HEK293 (cell line): ENCODE measurements around the gene OBP2B.
"Not testable (repeated sequence)": the region's sequence is repeated elsewhere in the genome, so short reads cannot be mapped to it uniquely, and the experiment has no call there.

Experiments
- CTCF ChIA-PET: fragments of 350-600 bp; formaldehyde crosslinking; extraction: SDS; loops from one replicate; lab custom pipeline; 2021; ENCODE audit warnings: antibody characterized with exemption; lab: Yijun Ruan, JAX
- POLR2A ChIA-PET: fragments of 300-600 bp; formaldehyde crosslinking; extraction: SDS; loops from one replicate; lab custom pipeline; 2020; ENCODE audit warnings: antibody characterized with exemption, inconsistent platforms; lab: Yijun Ruan, JAX
- H3K27ac ChIP-seq: fragments of 200-500 bp; sonication (Bioruptor generic); 2 replicates; pipeline ENCODE4 v1.5.1; 2014; ENCODE audit warnings: low read depth, low read length, control low read depth, inconsistent platforms; ENCODE audit errors: extremely low read depth
- H3K36me3 ChIP-seq, 2 experiments: fragments of 200-500 bp in 1 of 2; sonication (Bioruptor generic) in 1 of 2; 1 replicate in 1 of 2; 2 replicates in 1 of 2; pipeline ENCODE4 v1.5.1; 2014 to 2017; ENCODE audit warnings: inconsistent platforms in 2 of 2, low read length in 2 of 2; ENCODE audit not compliant: control insufficient read depth in 2 of 2, insufficient read depth in 1 of 2
- H3K4me1 ChIP-seq: fragments of 200-500 bp; sonication (Bioruptor generic); 2 replicates; pipeline ENCODE4 v1.5.1; 2014; ENCODE audit warnings: mild to moderate bottlenecking, low read length, inconsistent platforms; ENCODE audit not compliant: control insufficient read depth, insufficient read depth
- H3K4me3 ChIP-seq: 2 replicates; pipeline ENCODE4 v1.5.1; 2011; ENCODE audit warnings: low read depth, mild to moderate bottlenecking, control low read depth, low read length, moderate library complexity
- H3K9me3 ChIP-seq: fragments of 200-500 bp; sonication (Bioruptor generic); 2 replicates; pipeline ENCODE4 v1.5.1; 2014; ENCODE audit warnings: low read depth, low read length, inconsistent platforms; ENCODE audit not compliant: control insufficient read depth, insufficient read depth
- FEZF1 ChIP-seq: fragments of 450-650 bp; formaldehyde crosslinking; IDR thresholded peaks from 2 replicates; pipeline ENCODE4 v1.5.1; 2016; ENCODE audit warnings: missing biosample characterization, missing genetic modification characterization
- GFI1B ChIP-seq: fragments of 450-650 bp; formaldehyde crosslinking; IDR thresholded peaks from 2 replicates; pipeline ENCODE4 v1.5.1; 2016; ENCODE audit warnings: missing biosample characterization, missing genetic modification characterization
- GLI4 ChIP-seq: fragments of 450-650 bp; formaldehyde crosslinking; IDR thresholded peaks from 2 replicates; pipeline ENCODE4 v1.5.1; 2016; ENCODE audit warnings: missing biosample characterization, missing genetic modification characterization
- HOXD13 ChIP-seq: sonication (generic); formaldehyde crosslinking; IDR thresholded peaks from 2 replicates; pipeline ENCODE4 v1.8.0; 2022; ENCODE audit warnings: missing genetic modification reagents, borderline replicate concordance
- IKZF3 ChIP-seq: fragments of 450-650 bp; IDR thresholded peaks from 2 replicates; pipeline ENCODE4 v1.5.0; 2018; ENCODE audit warnings: missing biosample characterization, mild to moderate bottlenecking, missing genetic modification characterization, moderate library complexity
- KLF16 ChIP-seq: fragments of 450-650 bp; formaldehyde crosslinking; IDR thresholded peaks from 2 replicates; pipeline ENCODE4 v1.5.1; 2017; ENCODE audit warnings: missing biosample characterization, missing genetic modification characterization
- KLF7 ChIP-seq: fragments of 450-650 bp; formaldehyde crosslinking; IDR thresholded peaks from 2 replicates; pipeline ENCODE4 v1.5.1; 2016; ENCODE audit warnings: missing biosample characterization, missing genetic modification characterization, borderline replicate concordance
- KLF8 ChIP-seq: fragments of 450-650 bp; formaldehyde crosslinking; IDR thresholded peaks from 2 replicates; pipeline ENCODE4 v1.5.1; 2016; ENCODE audit warnings: missing biosample characterization, missing genetic modification characterization
- SALL2 ChIP-seq: fragments of 450-650 bp; formaldehyde crosslinking; IDR thresholded peaks from 2 replicates; pipeline ENCODE4 v1.5.0; 2017; ENCODE audit warnings: missing biosample characterization, mild to moderate bottlenecking, missing genetic modification characterization, borderline replicate concordance
- WT1 ChIP-seq: fragments of 450-650 bp; formaldehyde crosslinking; IDR thresholded peaks from 2 replicates; pipeline ENCODE4 v1.5.1; 2016; ENCODE audit warnings: missing biosample characterization, missing genetic modification characterization
- YY1 ChIP-seq: fragments of 450-650 bp; formaldehyde crosslinking; IDR thresholded peaks from 2 replicates; pipeline ENCODE4 v1.5.1; 2018; ENCODE audit warnings: missing biosample characterization, missing genetic modification characterization
- ZNF10 ChIP-seq: fragments of 450-650 bp; formaldehyde crosslinking; IDR thresholded peaks from 2 replicates; pipeline ENCODE4 v1.5.1; 2017; ENCODE audit warnings: missing biosample characterization, missing genetic modification characterization
- ZNF146 ChIP-seq: fragments of 450-650 bp; formaldehyde crosslinking; IDR thresholded peaks from 2 replicates; pipeline ENCODE4 v1.5.1; 2016; ENCODE audit warnings: missing biosample characterization, missing genetic modification characterization
- ZNF19 ChIP-seq: fragments of 450-650 bp; formaldehyde crosslinking; IDR thresholded peaks from 2 replicates; pipeline ENCODE4; 2016; ENCODE audit warnings: missing biosample characterization, missing genetic modification characterization, low read depth
- ZNF202 ChIP-seq: fragments of 450-650 bp; formaldehyde crosslinking; IDR thresholded peaks from 2 replicates; pipeline ENCODE4 v1.5.1; 2016; ENCODE audit warnings: missing biosample characterization, missing genetic modification characterization, borderline replicate concordance
- ZNF211 ChIP-seq: fragments of 450-650 bp; formaldehyde crosslinking; IDR thresholded peaks from 2 replicates; pipeline ENCODE4 v1.5.1; 2016; ENCODE audit warnings: low read depth, missing biosample characterization, missing genetic modification characterization
- ZNF341 ChIP-seq: fragments of 450-650 bp; formaldehyde crosslinking; IDR thresholded peaks from 2 replicates; pipeline ENCODE4; 2016; ENCODE audit warnings: low read depth, missing biosample characterization, missing genetic modification characterization
- ZNF416 ChIP-seq: fragments of 450-650 bp; formaldehyde crosslinking; IDR thresholded peaks from 2 replicates; pipeline ENCODE4 v1.5.1; 2016; ENCODE audit warnings: missing biosample characterization, missing genetic modification characterization
- ZNF555 ChIP-seq: fragments of 450-650 bp; formaldehyde crosslinking; conservative IDR thresholded peaks from 2 replicates; pipeline ENCODE4 v1.5.1; 2017; ENCODE audit warnings: missing biosample characterization, mild to moderate bottlenecking, missing genetic modification characterization, inconsistent platforms
- ZNF560 ChIP-seq: fragments of 450-650 bp; formaldehyde crosslinking; IDR thresholded peaks from 2 replicates; pipeline ENCODE4 v1.5.1; 2017; ENCODE audit warnings: missing biosample characterization, missing genetic modification characterization, borderline replicate concordance
- ZNF561 ChIP-seq: fragments of 450-650 bp; IDR thresholded peaks from 2 replicates; pipeline ENCODE4 v1.5.1; 2018; ENCODE audit warnings: missing biosample characterization, missing genetic modification characterization, borderline replicate concordance
- ZNF600 ChIP-seq: fragments of 450-650 bp; formaldehyde crosslinking; IDR thresholded peaks from 2 replicates; pipeline ENCODE4 v1.5.1; 2016; ENCODE audit warnings: missing biosample characterization, missing genetic modification characterization
- ZNF621 ChIP-seq: fragments of 450-650 bp; formaldehyde crosslinking; IDR thresholded peaks from 2 replicates; pipeline ENCODE4 v1.5.1; 2017; ENCODE audit warnings: missing biosample characterization, missing genetic modification characterization
- ZNF677 ChIP-seq: fragments of 450-650 bp; IDR thresholded peaks from 2 replicates; pipeline ENCODE4 v1.5.0; 2018; ENCODE audit warnings: missing biosample characterization, mild to moderate bottlenecking, missing genetic modification characterization, moderate library complexity
- ZNF785 ChIP-seq: fragments of 450-650 bp; formaldehyde crosslinking; IDR thresholded peaks from 2 replicates; pipeline ENCODE4 v1.5.1; 2016; ENCODE audit warnings: missing biosample characterization, missing genetic modification characterization
- ZNF837 ChIP-seq: fragments of 450-650 bp; formaldehyde crosslinking; IDR thresholded peaks from 2 replicates; pipeline ENCODE4 v1.5.1; 2016; ENCODE audit warnings: missing biosample characterization, missing genetic modification characterization
- ZSCAN16 ChIP-seq: fragments of 450-650 bp; formaldehyde crosslinking; IDR thresholded peaks from 2 replicates; pipeline ENCODE4 v1.5.1; 2016; ENCODE audit warnings: missing biosample characterization, missing genetic modification characterization
- TF ChIP-seq, protein P1 (sequence below): fragments of 450-650 bp; formaldehyde crosslinking; IDR thresholded peaks from 2 replicates; pipeline ENCODE4; 2016; ENCODE audit warnings: missing biosample characterization, missing genetic modification characterization
- TF ChIP-seq, protein P2 (sequence below): fragments of 450-650 bp; formaldehyde crosslinking; IDR thresholded peaks from 2 replicates; pipeline ENCODE4 v1.5.1; 2017; ENCODE audit warnings: missing biosample characterization, mild to moderate bottlenecking, missing genetic modification characterization, moderate library complexity

Gene OBP2B

DNA sequence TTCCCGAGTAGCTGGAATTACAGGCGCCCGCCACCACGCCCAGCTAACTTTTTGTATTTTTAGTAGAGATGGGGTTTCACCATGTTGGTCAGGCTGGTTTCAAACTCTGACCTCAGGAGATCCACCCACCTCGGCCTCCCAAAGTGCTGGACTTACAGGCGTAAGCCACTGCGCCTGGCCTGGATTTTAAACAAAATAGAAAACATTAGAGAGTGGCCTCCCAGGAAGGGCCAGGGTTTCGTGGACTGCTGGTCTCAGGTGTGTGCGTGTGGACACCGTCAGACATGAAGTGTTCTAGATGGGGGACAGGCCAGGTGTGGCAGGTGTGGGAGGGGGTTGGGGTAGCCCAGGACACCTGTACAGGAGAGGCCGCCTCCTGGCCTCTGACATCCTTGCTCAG is 38.3 kb downstream of the OBP2B start:
- Histone ChIP-seq H3K36me3 (no peaks in the 10 kb centered on the region), H3K27ac (no peak overlapping the region), H3K9me3 (no peaks in the 10 kb centered on the region), H3K4me1 (no peaks in the 10 kb centered on the region), H3K4me3 (no peak overlapping the region)
- TF ChIP-seq, protein P1, sequence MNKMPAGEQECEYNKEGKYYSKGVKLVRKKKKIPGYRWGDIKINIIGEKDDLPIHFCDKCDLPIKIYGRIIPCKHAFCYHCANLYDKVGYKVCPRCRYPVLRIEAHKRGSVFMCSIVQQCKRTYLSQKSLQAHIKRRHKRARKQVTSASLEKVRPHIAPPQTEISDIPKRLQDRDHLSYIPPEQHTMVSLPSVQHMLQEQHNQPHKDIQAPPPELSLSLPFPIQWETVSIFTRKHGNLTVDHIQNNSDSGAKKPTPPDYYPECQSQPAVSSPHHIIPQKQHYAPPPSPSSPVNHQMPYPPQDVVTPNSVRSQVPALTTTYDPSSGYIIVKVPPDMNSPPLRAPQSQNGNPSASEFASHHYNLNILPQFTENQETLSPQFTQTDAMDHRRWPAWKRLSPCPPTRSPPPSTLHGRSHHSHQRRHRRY, result no peak
- TF ChIP-seq ZNF211 (tag by site-specific recombination) (no peak), ZNF416 (no peak), ZNF837 (tag by site-specific recombination) (no peak), ZNF146 (tag by site-specific recombination) (no peak), ZNF621 (tag by site-specific recombination) (no peak), ZNF341 (no peak), ZNF555 (tag by site-specific recombination) (no peak)
- TF ChIP-seq, protein P2, sequence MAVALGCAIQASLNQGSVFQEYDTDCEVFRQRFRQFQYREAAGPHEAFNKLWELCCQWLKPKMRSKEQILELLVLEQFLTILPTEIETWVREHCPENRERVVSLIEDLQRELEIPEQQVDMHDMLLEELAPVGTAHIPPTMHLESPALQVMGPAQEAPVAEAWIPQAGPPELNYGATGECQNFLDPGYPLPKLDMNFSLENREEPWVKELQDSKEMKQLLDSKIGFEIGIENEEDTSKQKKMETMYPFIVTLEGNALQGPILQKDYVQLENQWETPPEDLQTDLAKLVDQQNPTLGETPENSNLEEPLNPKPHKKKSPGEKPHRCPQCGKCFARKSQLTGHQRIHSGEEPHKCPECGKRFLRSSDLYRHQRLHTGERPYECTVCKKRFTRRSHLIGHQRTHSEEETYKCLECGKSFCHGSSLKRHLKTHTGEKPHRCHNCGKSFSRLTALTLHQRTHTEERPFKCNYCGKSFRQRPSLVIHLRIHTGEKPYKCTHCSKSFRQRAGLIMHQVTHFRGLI, result no peak
- CTCF ChIA-PET, result interaction anchor here (1.2 to 3.0 kb wide), 2 partner anchors 10 to 16 kb away, joined by 5 to 17 read pairs; no protein-coding TSS in a partner anchor
- POLR2A ChIA-PET, result interaction anchor here (0.6 to 1.5 kb wide), 2 partner anchors 140 to 185 kb away, joined by 3 read pairs; partner anchors contain the start of gene GTF3C5

DNA sequence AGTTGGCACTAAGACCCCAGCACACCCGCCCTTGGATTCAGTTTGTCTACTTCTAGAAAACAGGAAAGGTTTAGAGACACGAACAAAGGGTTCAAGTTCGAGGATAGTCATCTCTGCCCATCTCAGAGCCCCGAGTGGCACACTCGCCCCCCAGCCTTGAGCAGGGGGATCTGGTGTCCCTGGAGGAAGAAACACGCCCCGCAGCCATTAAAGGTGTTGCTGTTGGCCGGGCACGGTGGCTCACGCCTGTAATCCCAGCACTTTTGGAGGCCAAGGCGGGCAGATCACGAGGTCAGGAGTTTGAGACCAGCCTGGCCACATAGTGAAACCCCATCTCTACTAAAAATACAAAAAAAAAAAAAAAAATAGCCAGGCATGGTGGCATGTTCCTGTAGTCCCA is 39.4 kb downstream of the OBP2B start:
- not testable (repeated sequence) for H3K9me3 ChIP-seq, H3K27ac ChIP-seq, H3K36me3 ChIP-seq, H3K4me3 ChIP-seq, H3K4me1 ChIP-seq
- POLR2A ChIA-PET, result interaction anchor here (1.5 kb wide), 1 partner anchor 139 kb away, joined by 3 read pairs; the partner anchor contains the start of gene GTF3C5
- CTCF ChIA-PET, result interaction anchor here (3.0 kb wide), 1 partner anchor 17 kb away, joined by 17 read pairs; no protein-coding TSS in a partner anchor

DNA sequence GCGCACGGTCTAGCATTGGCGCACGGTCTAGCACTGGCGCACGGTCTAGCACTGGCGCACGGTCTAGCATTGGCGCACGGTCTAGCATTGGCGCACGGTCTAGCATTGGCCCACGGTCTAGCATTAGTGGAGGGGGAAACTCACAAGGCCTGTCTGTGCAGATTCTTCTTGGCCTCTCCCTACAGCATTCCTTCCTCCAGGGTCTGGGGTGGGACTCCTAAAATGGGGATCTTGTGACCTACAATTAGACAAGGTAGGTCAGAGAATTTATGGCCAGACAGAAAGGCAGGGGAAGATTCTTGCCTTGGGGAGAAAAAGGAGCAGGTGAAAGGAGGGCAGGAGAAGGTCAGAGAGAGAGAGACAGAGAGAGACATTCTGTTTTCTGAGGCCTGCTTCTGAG is 39.9 kb downstream of the OBP2B start:
- H3K9me3 ChIP-seq, result no peaks in the 10 kb centered on the region
- POLR2A ChIA-PET, result no interaction called here
- no peak overlapping the region for H3K27ac ChIP-seq
- CTCF ChIA-PET, result interaction anchor here (0.7 kb wide), 1 partner anchor 756 kb away, joined by 3 read pairs; no protein-coding TSS in a partner anchor
- H3K4me3 ChIP-seq, result no peak overlapping the region
- TF ChIP-seq GLI4 (tag by site-specific recombination) (no peak), ZSCAN16 (tag by site-specific recombination) (no peak), ZNF19 (no peak), ZNF561 (tag by site-specific recombination) (no peak), SALL2 (tag by site-specific recombination) (no peak), KLF8 (tag by site-specific recombination) (no peak), KLF16 (tag by site-specific recombination) (no peak), IKZF3 (no peak), ZNF677 (tag by site-specific recombination) (no peak), KLF7 (no peak), ZNF785 (tag by site-specific recombination) (no peak), ZNF202 (tag by site-specific recombination) (no peak), WT1 (tag by site-specific recombination) (no peak), ZNF10 (no peak), FEZF1 (tag by site-specific recombination) (no peak), ZNF560 (tag by site-specific recombination) (no peak), YY1 (tag by site-specific recombination) (no peak), ZNF600 (tag by site-specific recombination) (no peak), HOXD13 (CRISPR knock-in tag) (no peak), GFI1B (tag by site-specific recombination) (no peak)
- H3K4me1 ChIP-seq, result no peaks in the 10 kb centered on the region
- H3K36me3 ChIP-seq, result no peaks in the 10 kb centered on the region
